Bronchial epithelial cell (primary cell): Measurements from ENCODE around the gene C13orf46. TPM values are rescaled to one million over a fixed set of nuclear protein-coding genes. Genes with fewer than 3 reads are reported as not detected.

Source experiments
- DNase-seq: peaks from one replicate; pipeline ENCODE4 v3.0.0-alpha.2; 2010; ENCODE audit warnings: low read depth
- FAIRE-seq: peaks from 2 replicates; lab custom pipeline; 2011; peaks lifted over from hg19 to GRCh38; lab: Jason Lieb, UNC
- H3K27me3 ChIP-seq: 2 replicates; pipeline ENCODE4 v1.5.1; 2011; ENCODE audit warnings: low read length; ENCODE audit not compliant: control insufficient read depth, insufficient read depth
- H3K36me3 ChIP-seq: 2 replicates; pipeline ENCODE4 v1.5.1; 2011; ENCODE audit warnings: low read length; ENCODE audit not compliant: control insufficient read depth, insufficient read depth
- H3K4me3 ChIP-seq: 2 replicates; pipeline ENCODE4 v1.5.1; 2011; ENCODE audit warnings: mild to moderate bottlenecking, low read depth, low read length, control low read depth
- CTCF ChIP-seq: IDR thresholded peaks from 2 replicates; pipeline ENCODE4 v1.5.1; 2011; ENCODE audit warnings: mild to moderate bottlenecking, moderate library complexity, low read length, control low read depth, inconsistent platforms; ENCODE audit not compliant: insufficient read depth, severe bottlenecking
- total RNA-seq: library from RNA; depleted of rRNA; stranded (reverse); fragments of >200 nt; gene quantifications from 2 replicates; pipeline ENCODE4 v1.2.1, GENCODE V29; 2014

The C13orf46 gene
- total RNA-seq, 1 donor from 2014 or later = not detected

DNA sequence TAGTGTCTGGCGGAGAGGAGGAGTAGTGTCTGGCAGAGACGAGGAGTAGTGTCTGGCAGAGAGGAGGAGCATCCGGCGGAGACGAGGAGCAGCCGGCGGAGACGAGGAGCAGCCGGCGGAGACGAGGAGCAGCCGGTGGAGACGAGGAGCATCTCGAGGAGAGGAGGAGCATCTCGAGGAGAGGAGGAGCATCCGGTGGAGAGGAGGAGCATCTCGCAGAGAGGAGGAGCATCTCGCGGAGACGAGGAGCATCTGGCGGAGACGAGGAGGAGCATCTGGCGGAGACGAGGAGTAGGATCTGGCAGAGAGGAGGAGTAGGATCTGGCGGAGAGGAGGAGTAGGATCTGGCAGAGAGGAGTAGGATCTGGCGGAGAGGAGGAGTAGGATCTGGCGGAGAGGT is 18.2 kb downstream of the C13orf46 start:
- H3K27me3 ChIP-seq = no peaks in the 10 kb centered on the region
- TF ChIP-seq CTCF = no peak
- FAIRE-seq = no peak
- DNase-seq = no peak
- no peak overlapping the region for H3K4me3 ChIP-seq
- no peaks in the 10 kb centered on the region for H3K36me3 ChIP-seq

- H3K4me3 ChIP-seq = no peak overlapping the region
- no peaks in the 10 kb centered on the region for H3K36me3 ChIP-seq
- FAIRE-seq = no peak
- H3K27me3 ChIP-seq = no peaks in the 10 kb centered on the region
- no peak for DNase-seq
- no peak for TF ChIP-seq CTCF
These were observed 18.6 kb downstream of the C13orf46 start for GRCh38 chr13:113955235-113955634.

DNA sequence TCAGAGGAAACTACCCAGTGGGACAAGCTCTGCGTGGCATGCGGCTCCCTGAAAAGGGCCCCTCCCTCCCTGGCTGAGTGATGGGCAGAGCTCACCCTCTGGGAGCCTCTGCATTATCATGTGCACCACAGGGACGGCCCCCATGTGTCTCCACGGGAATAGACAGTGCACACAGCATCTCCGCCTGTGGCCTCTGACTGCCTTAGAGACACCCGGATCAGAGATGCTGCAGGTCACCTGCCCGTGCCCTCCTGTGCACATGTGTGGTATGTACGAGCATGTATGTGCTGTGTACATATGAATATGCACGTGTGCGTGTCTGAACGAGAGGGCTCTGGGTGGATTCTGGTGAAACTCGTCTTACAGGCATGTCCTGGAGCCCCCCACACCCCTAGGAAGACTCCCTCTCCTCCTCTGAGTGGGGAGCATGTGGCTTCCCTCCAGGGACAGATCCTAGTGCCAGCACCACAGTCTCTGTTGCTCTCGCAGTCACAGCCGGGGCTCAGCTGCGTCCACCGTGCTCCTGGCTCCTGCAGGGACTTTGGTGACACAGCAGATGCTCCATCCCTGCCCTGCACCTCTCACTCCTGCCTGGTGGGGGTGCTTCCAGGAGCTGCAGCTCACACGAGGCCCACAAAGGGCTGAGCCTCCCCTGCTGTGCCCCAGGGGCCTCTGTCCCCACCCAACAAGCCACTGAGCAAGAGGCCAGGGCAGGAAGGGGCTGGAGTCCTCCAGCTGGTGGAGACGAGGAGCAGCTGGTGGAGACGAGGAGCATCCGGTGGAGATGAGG is 19.6 kb downstream of the C13orf46 start:
- no peak for TF ChIP-seq CTCF
- Histone ChIP-seq H3K4me3 (no peak overlapping the region), H3K27me3 (peaks cover 1% of the 10 kb centered on the region), H3K36me3 (no peaks in the 10 kb centered on the region)
- FAIRE-seq (no peak), DNase-seq (no peak)

DNA sequence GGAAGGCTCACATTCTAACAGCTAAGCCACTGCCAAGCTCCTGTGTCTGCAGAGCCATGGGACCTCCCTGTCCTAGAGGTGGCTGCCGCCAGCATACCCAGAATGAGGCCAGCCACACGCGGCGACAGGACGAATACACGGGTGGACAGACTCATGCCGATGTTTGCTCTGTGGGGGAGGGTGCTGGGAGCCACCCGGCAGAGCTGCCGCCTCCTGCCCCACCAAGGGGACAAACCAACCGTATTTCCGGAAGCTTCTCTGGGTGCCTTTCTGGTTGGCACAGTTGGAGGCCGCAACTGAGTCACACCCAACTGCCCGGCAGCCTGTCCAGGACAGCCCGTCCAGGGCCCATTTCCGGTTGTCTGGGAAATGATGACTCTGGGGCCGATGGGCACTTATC is 20.3 kb downstream of the C13orf46 start:
- TF ChIP-seq CTCF = no peak
- DNase-seq = no peak

GRCh38 chr13:113952983-113953520 is 20.8 kb downstream of the C13orf46 start:
- FAIRE-seq = no peak

More for the DNA sequence above, 20.3 kb downstream of the C13orf46 start:
- Histone ChIP-seq H3K36me3 (no peaks in the 10 kb centered on the region), H3K27me3 (peaks cover 1% of the 10 kb centered on the region), H3K4me3 (no peak overlapping the region)
- FAIRE-seq = no peak

More at GRCh38 chr13:113952983-113953520, 20.8 kb downstream of the C13orf46 start:
- Histone ChIP-seq H3K4me3 (no peak overlapping the region), H3K36me3 (no peaks in the 10 kb centered on the region), H3K27me3 (peaks cover 1% of the 10 kb centered on the region)
- DNase-seq = no peak
- TF ChIP-seq CTCF = no peak
